ENCODE measurements around the gene MYOM1. TPM values are rescaled to one million over a fixed set of nuclear protein-coding genes. Genes with fewer than 3 reads are reported as not detected.

Gene MYOM1
- total RNA-seq, 3 donors from 2014 or later = 3.1 to 6.9 (median 5.9) TPM

GRCh38 chr18:3100498-3101132, 119.2 kb downstream of the MYOM1 start:
- no peaks in the 10 kb centered on the region for H3K27me3 ChIP-seq
- H3K4me1 ChIP-seq = no peaks in the 10 kb centered on the region
- no peak overlapping the region for H3K27ac ChIP-seq
- H3K36me3 ChIP-seq = no peaks in the 10 kb centered on the region
- H3K9me3 ChIP-seq = no peaks in the 10 kb centered on the region
- TF ChIP-seq POLR2A (IDR thresholded peaks at IDR 0.05) = no peak
- TF ChIP-seq POLR2AphosphoS5 (IDR thresholded peaks at IDR 0.05) = no peak
- no peak for TF ChIP-seq CTCF (IDR thresholded peaks at IDR 0.05)
- intact Hi-C loops (cut with DNase I; ENCODE audit: low total_unique reads) = no loop called here
- DNase-seq (ENCODE audit: low spot score in 2 of 2) = no peak
- no peak overlapping the region for H3K4me3 ChIP-seq

- no peak overlapping the region for H3K4me3 ChIP-seq
- H3K27me3 ChIP-seq = no peaks in the 10 kb centered on the region
- H3K9me3 ChIP-seq = no peaks in the 10 kb centered on the region
- no peaks in the 10 kb centered on the region for H3K36me3 ChIP-seq
- no peaks in the 10 kb centered on the region for H3K4me1 ChIP-seq
- intact Hi-C loops (cut with DNase I; ENCODE audit: low total_unique reads) = no loop called here
- no peak for TF ChIP-seq POLR2A (IDR thresholded peaks at IDR 0.05)
- TF ChIP-seq CTCF (IDR thresholded peaks at IDR 0.05) = no peak
- TF ChIP-seq POLR2AphosphoS5 (IDR thresholded peaks at IDR 0.05) = no peak
- H3K27ac ChIP-seq = no peak overlapping the region
- no peak for DNase-seq (ENCODE audit: low spot score in 2 of 2)
These were observed 120.4 kb downstream of the MYOM1 start for GRCh38 chr18:3099327-3099726.

GRCh38 chr18:3097082-3097481, 122.7 kb downstream of the MYOM1 start:
- Histone ChIP-seq H3K9me3 (no peaks in the 10 kb centered on the region), H3K4me1 (no peaks in the 10 kb centered on the region), H3K27ac (no peak overlapping the region), H3K4me3 (no peak overlapping the region), H3K36me3 (no peaks in the 10 kb centered on the region), H3K27me3 (no peaks in the 10 kb centered on the region)
- TF ChIP-seq CTCF (IDR thresholded peaks at IDR 0.05) (no peak), POLR2A (IDR thresholded peaks at IDR 0.05) (no peak), POLR2AphosphoS5 (IDR thresholded peaks at IDR 0.05) (no peak)
- intact Hi-C loops (cut with DNase I; ENCODE audit: low total_unique reads) = no loop called here
- no peak for DNase-seq (ENCODE audit: low spot score in 2 of 2)

GRCh38 chr18:3095921-3096320, 123.8 kb downstream of the MYOM1 start:
- H3K9me3 ChIP-seq = no peaks in the 10 kb centered on the region
- H3K36me3 ChIP-seq = no peaks in the 10 kb centered on the region
- no peak overlapping the region for H3K27ac ChIP-seq
- TF ChIP-seq POLR2AphosphoS5 (IDR thresholded peaks at IDR 0.05) (no peak), POLR2A (IDR thresholded peaks at IDR 0.05) (no peak), CTCF (IDR thresholded peaks at IDR 0.05) (no peak)
- H3K4me1 ChIP-seq = no peaks in the 10 kb centered on the region
- no peak for DNase-seq (ENCODE audit: low spot score in 2 of 2)
- intact Hi-C loops (cut with DNase I; ENCODE audit: low total_unique reads) = no loop called here
- no peaks in the 10 kb centered on the region for H3K27me3 ChIP-seq
- H3K4me3 ChIP-seq = no peak overlapping the region

GRCh38 chr18:3094338-3094684, 125.5 kb downstream of the MYOM1 start:
- Histone ChIP-seq H3K36me3 (no peaks in the 10 kb centered on the region), H3K27ac (no peak overlapping the region), H3K9me3 (no peaks in the 10 kb centered on the region), H3K4me1 (no peaks in the 10 kb centered on the region), H3K4me3 (no peak overlapping the region), H3K27me3 (no peaks in the 10 kb centered on the region)
- DNase-seq (ENCODE audit: low spot score in 2 of 2) = no peak
- TF ChIP-seq CTCF (IDR thresholded peaks at IDR 0.05) = no peak
- TF ChIP-seq POLR2A (IDR thresholded peaks at IDR 0.05) = no peak
- no peak for TF ChIP-seq POLR2AphosphoS5 (IDR thresholded peaks at IDR 0.05)
- intact Hi-C loops (cut with DNase I; ENCODE audit: low total_unique reads) = no loop called here
